Adrenal gland (tissue), 5 donors: ENCODE data around the gene LYRM1.

Experiments used
- CTCF ChIP-seq, 6 experiments: fragments of 450-650 bp in 4 of 6; fragments of 200-600 bp in 2 of 6; sonication (generic) in 1 of 6; IDR thresholded peaks; 1 replicate in 5 of 6; 2 replicates in 1 of 6; pipeline versions ENCODE4 v1.5.1 to v1.8.0; 2016 to 2021; ENCODE audit warnings: antibody characterized with exemption in 6 of 6, mild to moderate bottlenecking in 2 of 6, moderate library complexity in 1 of 6
- POLR2A ChIP-seq, 2 donors: fragments of 450-650 bp; IDR thresholded peaks; one replicate each; pipeline ENCODE4 v1.6.1; 2017; ENCODE audit warnings: antibody characterized with exemption in 2 of 2, mild to moderate bottlenecking in 2 of 2, moderate library complexity in 1 of 2
- donor health status: DM: no; HTN: no; CAD: no.

GRCh38 chr16:20944861-20945574 is 44.4 kb downstream of the LYRM1 start:
- TF ChIP-seq CTCF (IDR thresholded peaks at IDR 0.05) (peak in 3 of 6 experiments; percentile 11 to 23 (median 17)), POLR2A (IDR thresholded peaks at IDR 0.05) (no peak)
